GM12878 (cell line): ENCODE measurements around the gene KRT82. TPM values are rescaled to one million over a fixed set of nuclear protein-coding genes. Genes with fewer than 3 reads are reported as not detected.

Experiments
- ATAC-seq: fragments of 200-7000 bp; cut with Tn5 transposase; 3 replicates; pipeline ENCODE4 v1.9.1; 2020; ENCODE audit warnings: mild to moderate bottlenecking, moderate library complexity
- BruUV-seq: library from RNA; stranded (reverse); fragments of 400-500 nt; replicated peaks from 2 replicates; lab custom pipeline; 2021; lab: Mats Ljungman, UMichigan
- CTCF ChIA-PET: fragments of 300-600 bp; sonication (Branson Sonifier 250); formaldehyde crosslinking; extraction: SDS; loops from one replicate; lab custom pipeline; 2021; ENCODE audit warnings: inconsistent platforms; lab: Yijun Ruan, JAX
- POLR2A ChIA-PET: fragments of 350-600 bp; formaldehyde crosslinking; extraction: SDS; loops from one replicate; lab custom pipeline; 2021; ENCODE audit warnings: inconsistent platforms; lab: Charles Lee
- RAD21 ChIA-PET: fragments of 300-600 bp; sonication (Branson Sonifier 250); formaldehyde crosslinking; loops from one replicate; lab custom pipeline; 2023; ENCODE audit warnings: antibody characterized with exemption; ENCODE audit not compliant: unreplicated experiment; lab: Charles Lee
- SMC1A ChIA-PET: fragments of 300-600 bp; sonication (Branson Sonifier 250); formaldehyde crosslinking; loops from one replicate; lab custom pipeline; 2023; ENCODE audit not compliant: unreplicated experiment, uncharacterized antibody; lab: Charles Lee
- DNase-seq: peaks from one replicate; pipeline ENCODE4 v3.0.0-alpha.2; 2011; ENCODE audit warnings: low read depth, low spot score
- FAIRE-seq: peaks from 3 replicates; lab custom pipeline; 2011; peaks lifted over from hg19 to GRCh38; lab: Jason Lieb, UNC
- H2AFZ ChIP-seq: 2 replicates; pipeline ENCODE4 v1.6.0; 2011; ENCODE audit warnings: low read depth, low read length, control low read depth; ENCODE audit not compliant: control insufficient read depth
- H3K27ac ChIP-seq: 2 replicates; pipeline ENCODE4 v1.5.1; 2011; ENCODE audit warnings: control low read depth; ENCODE audit not compliant: control insufficient read depth, insufficient read depth
- H3K27me3 ChIP-seq, 2 experiments: replicated peaks in 1 of 2; 2 replicates each; pipeline versions ENCODE4 v1.6.0 to v1.6.1; 2011; ENCODE audit warnings: low read length in 1 of 2; ENCODE audit not compliant: control insufficient read depth in 2 of 2, insufficient read depth in 2 of 2
- H3K36me3 ChIP-seq, 2 experiments: 2 replicates each; pipeline ENCODE4 v1.5.1; 2011; ENCODE audit warnings: low read length in 1 of 2; ENCODE audit not compliant: control insufficient read depth in 2 of 2, insufficient read depth in 2 of 2
- H3K4me1 ChIP-seq: 2 replicates; pipeline ENCODE4 v1.6.1; 2011; ENCODE audit warnings: mild to moderate bottlenecking, low read length, moderate library complexity, mixed read lengths; ENCODE audit not compliant: control insufficient read depth, insufficient read depth
- H3K4me2 ChIP-seq: 2 replicates; pipeline ENCODE4 v1.6.0; 2011; ENCODE audit warnings: control low read depth; ENCODE audit not compliant: control insufficient read depth, insufficient read depth
- H3K4me3 ChIP-seq: fragments of 200-600 bp; sonication (generic); 2 replicates; pipeline ENCODE4 v1.5.1; 2016
- H3K79me2 ChIP-seq: 2 replicates; pipeline ENCODE4 v1.6.0; 2011; ENCODE audit warnings: low read length; ENCODE audit not compliant: control insufficient read depth, insufficient read depth
- H3K9ac ChIP-seq: 2 replicates; pipeline ENCODE4 v1.8.0; 2011; ENCODE audit warnings: low read length, control low read depth, mixed read lengths; ENCODE audit not compliant: control insufficient read depth, insufficient read depth
- H3K9me3 ChIP-seq: replicated peaks from 3 replicates; pipeline ENCODE4 v1.5.1; 2011; ENCODE audit warnings: mild to moderate bottlenecking, low read length; ENCODE audit not compliant: control insufficient read depth, insufficient read depth
- H4K20me1 ChIP-seq: 2 replicates; pipeline ENCODE4 v1.6.0; 2011; ENCODE audit not compliant: control insufficient read depth, insufficient read depth
- ATF2 ChIP-seq: IDR thresholded peaks from 2 replicates; pipeline ENCODE4 v1.6.1; 2012; ENCODE audit warnings: low read length, inconsistent platforms
- CEBPB ChIP-seq, 2 experiments: fragments of 150-350 bp in 1 of 2; IDR thresholded peaks; 2 replicates each; pipeline ENCODE4 v1.6.1; 2012 to 2014; ENCODE audit warnings: low read depth in 2 of 2, low read length in 2 of 2, borderline replicate concordance in 1 of 2, inconsistent platforms in 1 of 2
- CUX1 ChIP-seq: IDR thresholded peaks from 2 replicates; pipeline ENCODE4 v1.6.1; 2012; ENCODE audit warnings: improper control_type of control experiment, low read depth, low read length; ENCODE audit not compliant: insufficient replicate concordance
- EGR1 ChIP-seq, 2 experiments: IDR thresholded peaks; 1 replicate in 1 of 2; 2 replicates in 1 of 2; pipeline ENCODE4 v1.6.1; 2011 to 2012; ENCODE audit warnings: low read depth in 2 of 2, low read length in 2 of 2, borderline replicate concordance in 1 of 2, mild to moderate bottlenecking in 1 of 2, moderate library complexity in 1 of 2
- KLF5 ChIP-seq: fragments of 450-650 bp; IDR thresholded peaks from 2 replicates; pipeline ENCODE4 v1.6.1; 2014; ENCODE audit warnings: mild to moderate bottlenecking; ENCODE audit not compliant: partially characterized antibody
- NFYB ChIP-seq: IDR thresholded peaks from 2 replicates; pipeline ENCODE4 v1.6.1; 2011; ENCODE audit warnings: low read depth, mild to moderate bottlenecking, low read length, improper control_type of control experiment, moderate library complexity; ENCODE audit not compliant: insufficient read depth
- SPI1 ChIP-seq: IDR thresholded peaks from 2 replicates; pipeline ENCODE4 v1.6.1; 2011; ENCODE audit warnings: low read depth, mild to moderate bottlenecking, low read length, moderate library complexity, borderline replicate concordance; ENCODE audit not compliant: insufficient read depth
- SREBF2 ChIP-seq: IDR thresholded peaks from 2 replicates; pipeline ENCODE4 v1.6.1; 2012; ENCODE audit warnings: mild to moderate bottlenecking, low read length
- WRNIP1 ChIP-seq: IDR thresholded peaks from 2 replicates; pipeline ENCODE4 v1.6.1; 2011; ENCODE audit warnings: low read depth, low read length, improper control_type of control experiment, borderline replicate concordance
- YY1 ChIP-seq: IDR thresholded peaks from 2 replicates; pipeline ENCODE4 v1.6.1; 2011; ENCODE audit warnings: low read depth, mild to moderate bottlenecking, low read length
- ZNF217 ChIP-seq: fragments of 450-650 bp; IDR thresholded peaks from 2 replicates; pipeline ENCODE4 v1.6.1; 2017; ENCODE audit warnings: antibody characterized with exemption, mild to moderate bottlenecking
- ZNF592 ChIP-seq: fragments of 450-650 bp; IDR thresholded peaks from 2 replicates; pipeline ENCODE4 v1.6.1; 2017; ENCODE audit warnings: mild to moderate bottlenecking, moderate library complexity
- WGBS: methylation state at CpG from one replicate; pipeline ENCODE4 v1.1.6; 2016; ENCODE audit warnings: low lambda C conversion rate; ENCODE audit not compliant: insufficient replicate concordance, insufficient coverage; ENCODE audit errors: missing lambda C conversion rate; 5-methylcytosine and 5-hydroxymethylcytosine counted together
- in situ Hi-C: fragments of 300-500 bp; cut with MboI; formaldehyde crosslinking; loops from 9 replicates; pipeline ENCODE4 v1.14.3; 2018; ENCODE audit warnings: mixed read lengths
- intact Hi-C: fragments of 100-400 bp; cut with micrococcal nuclease; formaldehyde crosslinking; loops from one replicate; pipeline ENCODE4 v1.14.2; 2022; ENCODE audit not compliant: unreplicated experiment
- polyA plus RNA-seq, 11 experiments: library from polyadenylated mRNA; depleted of rRNA in 4 of 11; unstranded in 6 of 11; stranded (reverse) in 5 of 11; fragments of >200 nt; fragmentation: Nextera tagmentation in 4 of 11; fragmentation: Illumina TruSeq in 1 of 11; extraction: Ambion mirVana in 4 of 11; extraction: Trizol in 1 of 11; gene quantifications; 1 replicate in 1 of 11; 2 replicates in 10 of 11; pipeline versions ENCODE4 v1.2.1 to v1.2.3, GENCODE V29; 2011 to 2016; ENCODE audit warnings: inconsistent platforms in 2 of 11, missing spikeins in 2 of 11, low read depth in 1 of 11
- total RNA-seq, 4 experiments: library from RNA; depleted of rRNA in 3 of 4; stranded (reverse); fragments of >200 nt in 3 of 4; fragmentation: Illumina TruSeq in 1 of 4; extraction: Trizol in 1 of 4; gene quantifications; 2 replicates each; pipeline versions ENCODE4 v1.2.1 to v1.2.3, GENCODE V29; 2013 to 2021

The KRT82 gene
- total and polyA plus RNA-seq, 10 of the 15 experiments (the other 5 are each of a cell fraction or from before 2014, with no cell fraction given), result not detected

- no peak overlapping the region for H3K4me3 ChIP-seq
- intact Hi-C loops, result no loop called here
- ChIA-PET SMC1A (no interaction called here), CTCF (no interaction called here), RAD21 (no interaction called here), POLR2A (no interaction called here)
- H3K4me2 ChIP-seq, result no peak overlapping the region
- DNase-seq (no peak), FAIRE-seq (no peak), ATAC-seq (no peak)
- peaks cover 0 to 5% of the 10 kb centered on the region in 2 experiments; a peak in 3 of 4 replicates for H3K27me3 ChIP-seq
- H3K9me3 ChIP-seq, result no peaks in the 10 kb centered on the region
- no peaks in the 10 kb centered on the region for H3K4me1 ChIP-seq
- no peaks in the 10 kb centered on the region for H3K79me2 ChIP-seq
- no peaks in the 10 kb centered on the region for H3K36me3 ChIP-seq
- H3K9ac ChIP-seq, result no peak overlapping the region
- WGBS, result 10% methylated on average over 3 of the region's 3 CpGs
- no TSS peak for BruUV-seq
- H4K20me1 ChIP-seq, result no peaks in the 10 kb centered on the region
- in situ Hi-C loops, result no loop called here
- H3K27ac ChIP-seq, result no peak overlapping the region
- H2AFZ ChIP-seq, result no peak overlapping the region
- TF ChIP-seq KLF5 (no peak), YY1 (no peak), NFYB (no peak), CEBPB (IDR thresholded peaks at IDR 0.05; ENCODE audit: borderline replicate concordance in 1 of 2, low read depth in 2 of 2, low read length in 2 of 2) (no peak), CUX1 (no peak), ZNF592 (no peak), SREBF2 (no peak), WRNIP1 (no peak), ATF2 (no peak), EGR1 (IDR thresholded peaks at IDR 0.05; ENCODE audit: borderline replicate concordance in 1 of 2, low read depth in 2 of 2, low read length in 2 of 2) (no peak), SPI1 (no peak), ZNF217 (no peak)
Observed at GRCh38 chr12:52454411-52455201, 48.5 kb upstream of the KRT82 start.
